Endothelial cell of umbilical vein (primary cell): Measurements from ENCODE around the gene LUC7L. TPM values are rescaled to one million over a fixed set of nuclear protein-coding genes. Genes with fewer than 3 reads are reported as not detected.
A peak's percentile ranks its signal among the peaks of the same experiment; 100 is the strongest.

Experiments
- BruUV-seq: library from RNA; stranded (reverse); fragments of 400-500 nt; replicated peaks from 2 replicates; lab custom pipeline; 2021; lab: Mats Ljungman, UMichigan
- CTCF ChIA-PET: fragments of 300-600, 350-600 bp; sonication (Branson Sonifier 250); formaldehyde crosslinking; loops from one replicate; lab custom pipeline; 2021; ENCODE audit warnings: antibody characterized with exemption, inconsistent platforms; lab: Charles Lee
- POLR2A ChIA-PET: fragments of 300-600, 350-600 bp; sonication (Branson Sonifier 250); formaldehyde crosslinking; loops from one replicate; lab custom pipeline; 2021; ENCODE audit warnings: antibody characterized with exemption, inconsistent platforms; lab: Charles Lee
- DNase-seq: peaks from one replicate; pipeline ENCODE4 v3.0.0-alpha.2; 2011; ENCODE audit warnings: low read depth, low spot score
- FAIRE-seq: peaks from 2 replicates; lab custom pipeline; 2011; peaks lifted over from hg19 to GRCh38; lab: Jason Lieb, UNC
- H2AFZ ChIP-seq: 2 replicates; pipeline ENCODE4 v1.6.0; 2012; ENCODE audit warnings: low read depth, low read length, control low read depth, inconsistent platforms
- H3K27ac ChIP-seq: 2 replicates; pipeline ENCODE4 v1.5.1; 2011; ENCODE audit warnings: low read depth, mild to moderate bottlenecking, control low read depth, low read length, moderate library complexity; ENCODE audit not compliant: insufficient read depth
- H3K27me3 ChIP-seq, 2 experiments: 2 replicates each; pipeline versions ENCODE4 v1.6.0 to v1.6.1; 2011; ENCODE audit warnings: low read length in 2 of 2, mixed read lengths in 1 of 2; ENCODE audit not compliant: control insufficient read depth in 2 of 2, insufficient read depth in 2 of 2
- H3K36me3 ChIP-seq, 2 experiments: 2 replicates in 1 of 2; 3 replicates in 1 of 2; pipeline ENCODE4 v1.5.1; 2011; ENCODE audit warnings: low read length in 2 of 2, mild to moderate bottlenecking in 1 of 2, moderate library complexity in 1 of 2; ENCODE audit not compliant: control insufficient read depth in 2 of 2, insufficient read depth in 2 of 2; ENCODE audit errors: extremely low read depth in 1 of 2
- H3K4me1 ChIP-seq: 3 replicates; pipeline ENCODE4 v1.5.1; 2011; ENCODE audit warnings: mild to moderate bottlenecking, low read length; ENCODE audit not compliant: control insufficient read depth, insufficient read depth; ENCODE audit errors: extremely low read depth
- H3K4me2 ChIP-seq: 2 replicates; pipeline ENCODE4 v1.6.1; 2011; ENCODE audit warnings: low read length, control low read depth, mixed read lengths; ENCODE audit not compliant: insufficient read depth
- H3K4me3 ChIP-seq, 3 experiments: fragments of 200-600 bp in 1 of 3; sonication (generic), shearing (Covaris generic) in 1 of 3; replicated peaks in 1 of 3; 2 replicates each; pipeline ENCODE4 v1.5.1; 2011 to 2016; ENCODE audit warnings: control low read depth in 3 of 3, low read length in 3 of 3, mild to moderate bottlenecking in 2 of 3, inconsistent platforms in 1 of 3, low read depth in 1 of 3, moderate library complexity in 1 of 3; ENCODE audit not compliant: insufficient read depth in 1 of 3
- H3K79me2 ChIP-seq: 2 replicates; pipeline ENCODE4 v1.6.0; 2012; ENCODE audit warnings: low read length, inconsistent platforms; ENCODE audit not compliant: control insufficient read depth, insufficient read depth
- H3K9ac ChIP-seq: replicated peaks from 2 replicates; pipeline ENCODE3; 2011; ENCODE audit warnings: low read length, control low read depth; ENCODE audit not compliant: insufficient read depth; ENCODE audit errors: extremely low read depth
- H3K9me1 ChIP-seq: replicated peaks from 3 replicates; pipeline ENCODE4 v1.6.0; 2011; ENCODE audit warnings: mild to moderate bottlenecking, low read length; ENCODE audit not compliant: control insufficient read depth, insufficient read depth; ENCODE audit errors: extremely low read depth
- H3K9me3 ChIP-seq: replicated peaks from 2 replicates; pipeline ENCODE4 v1.5.1; 2012; ENCODE audit warnings: low read length, inconsistent platforms; ENCODE audit not compliant: control insufficient read depth, insufficient read depth
- H4K20me1 ChIP-seq: replicated peaks from 2 replicates; pipeline ENCODE3; 2011; ENCODE audit warnings: mild to moderate bottlenecking, low read length; ENCODE audit not compliant: control insufficient read depth, insufficient read depth; ENCODE audit errors: extremely low read depth
- EZH2 ChIP-seq: IDR thresholded peaks from 2 replicates; pipeline ENCODE4 v1.6.1; 2012; ENCODE audit warnings: borderline replicate concordance, low read depth, mild to moderate bottlenecking, moderate library complexity, low read length, inconsistent platforms; ENCODE audit not compliant: severe bottlenecking
- FOS ChIP-seq: IDR thresholded peaks from 2 replicates; pipeline ENCODE4 v1.6.1; 2011; ENCODE audit warnings: mild to moderate bottlenecking, low read length, moderate library complexity, borderline replicate concordance; ENCODE audit not compliant: insufficient read depth
- GATA2 ChIP-seq: IDR thresholded peaks from 2 replicates; pipeline ENCODE4 v1.7.0; 2011; ENCODE audit warnings: low read depth, mild to moderate bottlenecking, moderate library complexity, mixed read lengths, low read length; ENCODE audit not compliant: insufficient read length, insufficient read depth
- JUN ChIP-seq: IDR thresholded peaks from 2 replicates; pipeline ENCODE4 v1.6.1; 2011; ENCODE audit warnings: borderline replicate concordance, low read depth; ENCODE audit not compliant: insufficient read length, insufficient read depth
- MYC ChIP-seq: IDR thresholded peaks from one replicate; pipeline ENCODE4 v1.6.1; 2011; ENCODE audit warnings: mild to moderate bottlenecking, low read depth, low read length
- POLR2A ChIP-seq: IDR thresholded peaks from 2 replicates; pipeline ENCODE4 v1.6.1; 2012; ENCODE audit warnings: low read depth, mild to moderate bottlenecking, control low read depth, low read length
- POLR2AphosphoS5 ChIP-seq: IDR thresholded peaks from 2 replicates; pipeline ENCODE4 v1.6.1; 2012; ENCODE audit warnings: low read depth, mild to moderate bottlenecking, control low read depth, low read length, moderate library complexity; ENCODE audit not compliant: insufficient read depth
- dilution Hi-C: fragments of 300-500 bp; cut with MboI; formaldehyde crosslinking; loops from one replicate; pipeline ENCODE4 v1.15.0; 2019; ENCODE audit warnings: low sequenced_read_pairs; ENCODE audit not compliant: extremely low pct_ligation_motif_present
- intact Hi-C: fragments of 100-400 bp; cut with micrococcal nuclease; formaldehyde crosslinking; loops from one replicate; pipeline ENCODE4 v1.10.0; 2022
- polyA plus RNA-seq, 4 experiments: library from polyadenylated mRNA; depleted of rRNA in 3 of 4; stranded (reverse) in 3 of 4; unstranded in 1 of 4; fragments of >200 nt; gene quantifications; 2 replicates each; pipeline versions ENCODE4 v1.2.1 to v1.2.3, GENCODE V29; 2011 to 2012; ENCODE audit warnings: missing spikeins in 1 of 4
- total RNA-seq: library from RNA; stranded (reverse); gene quantifications from 2 replicates; pipeline ENCODE4 v1.2.3, GENCODE V29; 2021
- TF ChIP-seq, protein P1 (sequence below): IDR thresholded peaks from 2 replicates; pipeline ENCODE4 v1.6.1; 2011; ENCODE audit not compliant: insufficient read depth, insufficient read length
- TF ChIP-seq, protein P2 (sequence below), 2 donors: IDR thresholded peaks; 1 replicate in 1 of 2; 2 replicates in 1 of 2; pipeline ENCODE4 v1.5.1; 2011; ENCODE audit warnings: low read length in 2 of 2, mild to moderate bottlenecking in 2 of 2, moderate library complexity in 2 of 2, control low read depth in 1 of 2, inconsistent platforms in 1 of 2, low read depth in 1 of 2; ENCODE audit not compliant: insufficient read depth in 1 of 2; ENCODE audit errors: extremely low read depth in 1 of 2

The LUC7L gene
- total and polyA plus RNA-seq, 2 donors (not counting 3 experiments of a cell fraction or from before 2014, with no cell fraction given), result 75.4 to 94.7 TPM

DNA sequence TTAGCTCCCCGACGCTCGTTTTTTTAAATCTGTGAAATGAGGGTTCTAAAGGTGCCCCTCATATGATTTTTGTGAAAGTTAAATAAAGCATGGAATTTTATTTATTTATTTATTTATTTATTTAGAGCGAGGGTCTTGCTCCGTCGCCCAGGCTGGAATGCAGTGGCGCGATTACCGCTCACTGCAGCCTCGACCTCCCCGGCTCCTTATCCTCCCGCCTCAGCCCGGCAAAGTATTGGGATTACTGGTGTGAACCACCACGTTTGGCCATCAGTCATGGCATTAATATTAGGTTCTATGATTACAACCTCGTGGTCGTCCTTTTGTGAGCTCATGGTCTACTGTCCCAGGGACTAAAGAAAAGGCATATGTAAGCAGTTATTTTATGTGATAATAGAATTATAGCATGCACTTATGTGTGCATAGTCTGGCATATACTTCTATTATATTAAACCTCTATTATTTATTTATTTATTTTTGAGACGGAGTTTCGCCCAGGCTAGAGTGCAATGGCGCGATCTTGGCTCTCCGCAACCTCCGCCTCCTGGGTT, 557 bp upstream of the LUC7L start:
- Histone ChIP-seq H3K27me3 (no peaks in the 10 kb centered on the region), H3K4me2 (peak overlapping the region; percentile 61), H3K27ac (no peak overlapping the region), H3K4me1 (peaks cover 12% of the 10 kb centered on the region), H3K9ac (no peak overlapping the region), H3K4me3 (peak overlapping the region in 2 of 3 experiments; percentile 75 to 76), H3K79me2 (peaks cover 38% of the 10 kb centered on the region), H3K9me3 (no peaks in the 10 kb centered on the region), H2AFZ (peak overlapping the region; percentile 32), H4K20me1 (no peaks in the 10 kb centered on the region), H3K36me3 (peaks cover 10 to 18% of the 10 kb centered on the region in 2 experiments), H3K9me1 (no peaks in the 10 kb centered on the region)
- DNase-seq (no peak), FAIRE-seq (no peak)
- POLR2A ChIA-PET, result interaction anchor here (0.6 kb wide), 2 partner anchors 55 to 1183 kb away, joined by 3 to 4 read pairs; no protein-coding TSS in a partner anchor
- no TSS peak for BruUV-seq
- intact Hi-C loops (loop anchor here (1.0 kb wide), 1 partner anchor 122 kb away; the partner anchor contains the start of gene AXIN1), dilution Hi-C loops (no loop called here)
- CTCF ChIA-PET, result interaction anchor here (0.6 to 4.2 kb wide), 3 partner anchors 10 to 132 kb away, joined by 3 to 26 read pairs (median 3); partner anchors contain the start of gene AXIN1
- no peak for TF ChIP-seq FOS
- TF ChIP-seq POLR2A, result no peak
- TF ChIP-seq, protein P1, sequence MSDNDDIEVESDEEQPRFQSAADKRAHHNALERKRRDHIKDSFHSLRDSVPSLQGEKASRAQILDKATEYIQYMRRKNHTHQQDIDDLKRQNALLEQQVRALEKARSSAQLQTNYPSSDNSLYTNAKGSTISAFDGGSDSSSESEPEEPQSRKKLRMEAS, result no peak
- TF ChIP-seq EZH2, result no peak
- TF ChIP-seq GATA2, result no peak
- no peak for TF ChIP-seq POLR2AphosphoS5
- TF ChIP-seq JUN, result no peak
- TF ChIP-seq, protein P2, sequence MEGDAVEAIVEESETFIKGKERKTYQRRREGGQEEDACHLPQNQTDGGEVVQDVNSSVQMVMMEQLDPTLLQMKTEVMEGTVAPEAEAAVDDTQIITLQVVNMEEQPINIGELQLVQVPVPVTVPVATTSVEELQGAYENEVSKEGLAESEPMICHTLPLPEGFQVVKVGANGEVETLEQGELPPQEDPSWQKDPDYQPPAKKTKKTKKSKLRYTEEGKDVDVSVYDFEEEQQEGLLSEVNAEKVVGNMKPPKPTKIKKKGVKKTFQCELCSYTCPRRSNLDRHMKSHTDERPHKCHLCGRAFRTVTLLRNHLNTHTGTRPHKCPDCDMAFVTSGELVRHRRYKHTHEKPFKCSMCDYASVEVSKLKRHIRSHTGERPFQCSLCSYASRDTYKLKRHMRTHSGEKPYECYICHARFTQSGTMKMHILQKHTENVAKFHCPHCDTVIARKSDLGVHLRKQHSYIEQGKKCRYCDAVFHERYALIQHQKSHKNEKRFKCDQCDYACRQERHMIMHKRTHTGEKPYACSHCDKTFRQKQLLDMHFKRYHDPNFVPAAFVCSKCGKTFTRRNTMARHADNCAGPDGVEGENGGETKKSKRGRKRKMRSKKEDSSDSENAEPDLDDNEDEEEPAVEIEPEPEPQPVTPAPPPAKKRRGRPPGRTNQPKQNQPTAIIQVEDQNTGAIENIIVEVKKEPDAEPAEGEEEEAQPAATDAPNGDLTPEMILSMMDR (IDR thresholded peaks at IDR 0.05; ENCODE audit: extremely low read depth in 1 of 2, insufficient read depth in 1 of 2, low read depth in 1 of 2, low read length in 2 of 2), result no peak
- no peak for TF ChIP-seq MYC
